NCI-H128 (cell line): ENCODE measurements around the gene TNNT3.

Experiments used
- DNase-seq: peaks from one replicate; lab custom pipeline; 2025; ENCODE audit not compliant: unreplicated experiment; lab: John Stamatoyannopoulos, UW

The TNNT3 gene

DNA sequence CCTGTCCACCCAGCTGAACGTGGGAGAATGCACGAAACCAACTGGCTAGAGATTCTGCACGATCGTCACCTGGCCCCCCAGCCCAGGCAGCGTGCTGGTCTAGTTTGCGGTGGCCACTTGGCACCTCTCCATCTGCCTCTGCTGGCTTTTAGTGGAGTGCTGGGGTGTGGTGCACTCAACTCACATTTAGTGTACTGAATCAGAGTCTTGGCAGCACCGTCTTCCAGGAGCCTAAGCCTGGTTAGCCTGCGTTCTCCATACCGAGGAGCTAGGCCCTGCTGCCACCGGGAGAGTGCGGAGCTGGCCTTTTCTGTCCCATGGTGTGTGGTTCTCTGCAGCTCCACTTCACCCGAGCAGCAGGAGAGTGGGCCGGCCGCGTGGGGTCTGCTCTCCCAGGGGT is 30.4 kb downstream of the TNNT3 start:
- DNase-seq, result no peak

- DNase-seq, result no peak
Measured at GRCh38 chr11:1952806-1953482, 33.4 kb downstream of the TNNT3 start.

GRCh38 chr11:1953489-1954266 is 34.2 kb downstream of the TNNT3 start:
- DNase-seq, result no peak

GRCh38 chr11:1958367-1958766 is 38.9 kb downstream of the TNNT3 start:
- DNase-seq, result no peak

DNA sequence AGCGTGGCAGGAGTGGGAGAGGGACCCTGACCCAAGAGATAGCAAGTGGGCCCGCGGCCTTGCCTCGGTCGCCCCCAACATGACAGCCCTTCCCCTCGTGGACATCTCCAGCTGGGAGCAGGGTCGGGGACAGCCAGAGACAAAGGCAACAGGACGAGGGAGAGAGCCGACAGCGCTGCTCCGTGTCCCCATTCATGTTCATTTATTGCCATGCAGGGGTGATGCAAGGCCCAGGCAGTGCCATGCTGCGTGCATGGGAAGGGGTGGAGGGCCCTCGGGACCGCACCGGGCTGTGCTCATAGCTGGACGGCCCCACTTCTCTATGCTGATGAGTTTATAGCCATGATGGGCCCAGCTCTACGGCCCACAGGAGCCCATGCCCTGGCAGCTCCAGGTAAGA is 40.3 kb downstream of the TNNT3 start:
- no peak for DNase-seq

DNA sequence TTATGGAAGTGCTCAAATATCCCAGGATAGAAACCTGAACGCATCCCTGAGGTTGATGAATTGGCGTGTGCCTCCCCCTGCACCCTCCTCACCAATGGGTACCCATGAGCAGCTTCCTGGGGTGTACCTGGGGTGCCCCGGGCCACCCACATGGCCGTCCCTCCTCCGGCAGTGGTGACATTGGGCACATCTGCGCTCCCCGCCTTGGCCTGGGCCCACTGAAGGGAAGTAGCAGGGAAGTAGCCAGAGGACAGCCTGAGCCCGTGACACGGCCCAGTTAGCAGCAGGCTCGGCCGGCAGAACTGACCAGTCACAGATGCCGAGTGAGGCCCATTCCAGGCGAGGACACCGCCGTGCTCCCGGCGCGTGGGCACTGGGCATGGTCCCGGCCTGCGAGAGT is 44.4 kb downstream of the TNNT3 start:
- no peak for DNase-seq

GRCh38 chr11:1964348-1964747 is 44.8 kb downstream of the TNNT3 start:
- no peak for DNase-seq

- DNase-seq, result no peak
Measured at GRCh38 chr11:1964955-1965354, 45.5 kb downstream of the TNNT3 start.

DNA sequence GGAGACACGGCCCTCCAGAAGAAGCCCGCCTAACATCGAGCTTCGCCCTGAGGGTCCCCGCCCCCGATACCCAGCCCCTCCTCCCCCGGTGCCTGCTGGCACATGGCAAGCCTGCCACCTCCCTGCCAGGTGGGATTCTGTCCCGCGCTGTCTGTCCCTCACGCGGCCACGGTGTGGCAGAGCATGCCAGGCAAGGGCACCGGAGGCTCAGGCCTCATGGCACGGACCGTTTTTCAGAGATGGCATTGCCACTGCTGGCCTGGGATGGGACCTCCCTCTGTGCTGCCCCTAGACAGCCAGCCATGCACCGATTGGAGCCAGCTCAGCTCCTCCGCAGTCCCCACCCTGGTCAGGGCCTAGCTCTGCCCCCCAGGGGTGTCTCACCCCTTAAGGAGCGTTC is 47.0 kb downstream of the TNNT3 start:
- DNase-seq, result no peak

GRCh38 chr11:1967641-1968225 is 48.2 kb downstream of the TNNT3 start:
- DNase-seq, result no peak

DNA sequence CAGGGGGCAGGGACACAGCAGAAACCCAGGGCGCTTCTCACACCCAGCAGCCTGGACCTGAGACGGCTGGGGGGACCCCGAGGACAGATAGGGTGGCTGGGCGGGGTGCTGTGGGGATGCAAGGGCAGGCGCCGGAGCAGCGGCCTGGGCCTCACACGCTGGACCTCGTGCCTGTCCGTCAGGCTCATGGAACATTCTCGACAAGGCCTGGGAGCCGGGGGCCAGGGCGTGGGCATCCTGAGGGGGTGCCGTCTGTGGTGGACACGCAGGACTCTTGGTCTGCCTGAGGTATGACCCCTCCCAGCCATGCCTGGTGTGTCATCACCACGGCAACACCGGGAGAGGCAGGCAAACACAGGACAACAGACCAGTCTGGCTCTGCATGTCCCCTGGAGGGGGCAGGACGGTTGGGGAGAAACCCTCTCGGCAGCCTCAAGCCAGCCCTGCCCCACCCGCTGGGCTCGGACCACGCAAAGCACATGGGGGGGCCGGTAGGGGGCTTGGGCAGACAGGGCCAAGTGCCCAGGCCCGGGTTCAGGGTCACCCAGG is 49.0 kb downstream of the TNNT3 start:
- DNase-seq, result no peak

GRCh38 chr11:1969035-1969434 is 49.5 kb downstream of the TNNT3 start:
- DNase-seq, result no peak

- DNase-seq, result no peak
Measured at GRCh38 chr11:1969776-1970175, 50.3 kb downstream of the TNNT3 start.

DNA sequence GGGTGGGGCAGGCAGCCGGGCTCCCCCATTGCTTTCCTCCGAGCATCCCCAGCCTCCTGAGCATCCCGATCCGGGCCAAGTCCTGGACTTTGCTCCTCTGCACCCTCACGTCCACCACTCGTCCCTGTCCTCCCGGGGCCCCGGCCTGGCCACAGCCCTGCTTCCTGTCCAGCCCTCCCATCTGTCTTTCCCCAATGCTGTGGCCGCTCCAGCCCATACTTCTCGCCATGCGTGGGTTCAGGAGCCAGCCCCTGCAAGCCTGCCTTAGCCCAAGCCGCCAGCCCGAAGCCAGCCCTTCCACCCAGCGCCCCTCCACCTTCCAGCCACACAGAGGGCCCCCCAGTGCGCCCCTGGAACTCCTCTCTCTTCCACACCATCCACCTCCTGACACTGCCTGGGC is 51.5 kb downstream of the TNNT3 start:
- no peak for DNase-seq

DNA sequence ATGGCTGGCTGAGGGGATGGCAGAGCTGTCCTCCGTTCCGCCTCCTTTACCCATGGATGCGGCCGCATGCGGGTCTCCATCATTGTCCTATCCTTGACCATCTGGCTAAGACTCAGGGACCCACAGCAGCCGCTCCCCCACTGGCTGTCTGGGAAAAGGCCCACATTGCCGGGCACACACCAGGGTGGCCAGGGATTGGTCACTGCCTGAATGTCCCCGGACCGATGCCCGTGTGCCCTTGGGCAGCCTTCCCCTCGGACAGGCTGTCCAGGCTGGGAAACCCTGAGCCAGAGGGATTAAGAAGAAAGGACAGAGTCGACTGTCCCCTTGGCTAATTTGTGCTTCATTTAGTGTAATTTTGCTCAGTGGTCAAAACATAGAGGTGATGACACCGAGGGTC is 55.7 kb downstream of the TNNT3 start:
- no peak for DNase-seq

GRCh38 chr11:1978720-1979473 is 59.4 kb downstream of the TNNT3 start:
- DNase-seq, result no peak

GRCh38 chr11:1979607-1980006 is 60.1 kb downstream of the TNNT3 start:
- no peak for DNase-seq

GRCh38 chr11:1982873-1983600 is 63.5 kb downstream of the TNNT3 start:
- no peak for DNase-seq

GRCh38 chr11:1983601-1983961 is 64.1 kb downstream of the TNNT3 start:
- DNase-seq, result no peak

GRCh38 chr11:1987024-1987423 is 67.5 kb downstream of the TNNT3 start:
- DNase-seq, result no peak

DNA sequence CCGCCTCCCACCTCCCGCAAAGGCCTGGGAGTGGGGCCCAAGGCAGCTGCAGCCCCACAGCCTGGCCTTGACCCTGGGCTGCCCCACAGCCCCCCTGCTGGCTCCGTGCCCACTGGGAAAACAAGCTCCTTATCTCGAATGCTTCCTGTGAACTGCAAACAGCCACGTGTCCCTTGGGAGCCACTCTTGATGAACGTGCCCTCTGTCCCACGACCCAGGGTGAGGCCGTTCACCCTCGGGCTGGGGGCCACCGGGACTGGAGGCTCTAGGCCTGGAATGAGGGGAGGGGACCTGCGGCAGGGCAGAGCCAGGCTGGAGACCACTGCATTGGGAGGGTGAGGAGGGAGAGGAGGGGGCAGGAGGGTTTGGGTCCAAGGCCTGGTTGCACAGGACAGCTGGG is 68.7 kb downstream of the TNNT3 start:
- DNase-seq, result no peak
